HK-2 (cell line): ENCODE data around the gene LONRF3.
"Not testable (repeated sequence)": the region's sequence is repeated elsewhere in the genome, so short reads cannot be mapped to it uniquely, and the experiment has no call there.

Source experiments
- DNase-seq: peaks from one replicate; pipeline ENCODE4 v3.0.0-alpha.2; 2018; ENCODE audit not compliant: unreplicated experiment

The LONRF3 gene

GRCh38 chrX:118983513-118983912 lies 9.1 kb downstream of the LONRF3 start:
- DNase-seq, result no peak

DNA sequence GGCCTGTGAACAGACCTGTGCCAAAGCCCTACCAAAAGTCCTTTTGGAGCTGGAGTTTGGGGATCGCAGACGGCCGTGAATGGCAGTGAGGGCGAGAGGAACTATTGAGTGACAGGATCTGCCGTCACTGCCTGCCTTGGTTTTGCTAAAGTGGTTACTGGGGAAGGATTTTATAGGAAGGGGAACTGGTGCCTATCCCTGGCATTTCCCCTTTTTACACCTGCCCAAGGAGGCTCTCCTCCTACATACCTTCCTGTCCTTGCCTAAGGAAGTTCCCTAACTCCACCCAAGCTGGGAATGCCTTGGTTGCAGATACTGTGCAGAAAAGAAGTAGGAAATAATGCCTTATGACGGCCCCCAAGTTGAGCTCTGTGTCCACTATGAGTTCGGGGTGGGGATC lies 14.5 kb downstream of the LONRF3 start:
- DNase-seq, result no peak

GRCh38 chrX:118989886-118990285 lies 15.5 kb downstream of the LONRF3 start:
- DNase-seq, result no peak

DNA sequence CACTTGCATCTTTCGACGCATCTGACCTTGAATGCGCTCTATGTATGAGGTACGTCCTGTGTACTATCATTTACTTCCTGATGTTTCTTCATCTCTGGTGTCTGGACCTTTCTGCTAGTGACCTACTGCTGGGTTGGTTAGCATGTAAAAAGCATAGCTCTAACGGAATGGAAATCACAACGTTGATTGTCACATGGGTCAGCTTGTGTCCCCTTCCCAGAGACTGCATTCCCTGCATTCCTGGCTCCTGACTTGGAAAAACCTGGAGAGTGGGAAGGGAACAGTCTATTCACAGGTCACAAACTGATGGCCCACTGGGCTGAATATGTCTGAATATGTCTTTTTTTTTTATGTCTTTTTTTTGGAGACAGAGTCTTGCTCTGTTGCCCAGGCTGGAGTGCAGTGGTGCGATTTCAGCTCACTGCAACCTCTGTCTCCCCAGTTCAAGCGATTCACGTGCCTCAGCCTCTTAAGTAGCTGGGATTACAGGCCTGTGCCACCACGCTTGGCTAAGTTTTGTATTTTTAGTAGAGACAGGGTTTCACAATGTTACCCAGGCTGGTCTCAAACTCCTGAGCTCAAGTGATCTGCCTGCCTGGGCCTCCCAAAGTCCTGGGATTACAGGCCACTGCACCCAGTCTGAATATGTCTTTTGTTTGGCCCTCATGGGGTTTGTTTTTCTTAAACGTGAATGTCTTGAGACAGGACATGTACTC lies 16.3 kb downstream of the LONRF3 start:
- no peak for DNase-seq

DNA sequence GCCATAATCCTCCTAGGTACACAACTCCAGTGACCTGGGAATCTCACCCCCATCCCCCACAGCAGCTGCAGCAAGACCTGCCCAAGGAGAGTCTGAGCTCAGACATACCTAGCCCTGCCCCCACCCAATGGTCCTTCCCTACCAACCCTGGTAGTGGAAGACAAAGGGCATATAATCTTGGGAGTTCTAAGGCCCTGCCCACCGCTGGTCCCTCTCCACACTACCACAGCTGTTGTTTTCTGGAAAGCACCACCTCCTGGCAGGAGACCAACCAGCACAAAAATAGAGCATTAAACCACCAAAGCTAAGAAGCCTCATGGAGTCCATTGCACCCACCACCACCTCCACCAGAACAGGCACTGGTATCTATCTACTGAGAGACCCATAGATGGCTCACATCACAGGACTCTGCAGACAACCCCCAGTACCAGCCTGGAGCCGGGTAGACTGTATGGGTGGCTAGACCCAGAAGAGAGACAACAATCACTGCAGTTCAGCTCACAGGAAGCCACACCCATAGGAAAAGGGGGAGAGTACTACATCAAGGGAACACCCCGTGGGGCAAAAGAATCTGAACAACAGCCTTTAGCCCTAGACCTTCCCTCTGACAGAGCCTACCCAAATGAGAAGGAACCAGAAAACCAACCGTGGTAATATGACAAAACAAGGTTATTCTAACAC lies 18.2 kb downstream of the LONRF3 start:
- not testable (repeated sequence) for DNase-seq

DNA sequence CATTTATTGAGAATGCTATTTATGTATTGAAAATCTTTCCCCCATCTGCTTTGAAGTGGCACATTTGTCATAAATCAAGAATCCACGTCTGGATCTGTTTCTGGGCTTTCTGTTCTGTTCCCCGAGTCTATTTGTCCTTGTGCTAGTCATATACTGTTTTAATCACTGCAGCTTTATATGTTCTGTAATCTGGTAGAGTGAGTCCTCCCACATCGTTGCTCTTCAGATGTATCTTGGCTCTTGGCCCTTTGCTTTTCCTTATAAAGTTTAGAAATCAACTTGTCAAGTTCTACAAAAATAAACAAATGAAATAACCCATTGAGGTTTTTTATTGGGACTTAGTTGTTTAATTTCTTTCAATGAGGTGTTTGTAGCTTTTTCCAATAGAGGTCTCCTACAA lies 29.0 kb downstream of the LONRF3 start:
- no peak for DNase-seq

DNA sequence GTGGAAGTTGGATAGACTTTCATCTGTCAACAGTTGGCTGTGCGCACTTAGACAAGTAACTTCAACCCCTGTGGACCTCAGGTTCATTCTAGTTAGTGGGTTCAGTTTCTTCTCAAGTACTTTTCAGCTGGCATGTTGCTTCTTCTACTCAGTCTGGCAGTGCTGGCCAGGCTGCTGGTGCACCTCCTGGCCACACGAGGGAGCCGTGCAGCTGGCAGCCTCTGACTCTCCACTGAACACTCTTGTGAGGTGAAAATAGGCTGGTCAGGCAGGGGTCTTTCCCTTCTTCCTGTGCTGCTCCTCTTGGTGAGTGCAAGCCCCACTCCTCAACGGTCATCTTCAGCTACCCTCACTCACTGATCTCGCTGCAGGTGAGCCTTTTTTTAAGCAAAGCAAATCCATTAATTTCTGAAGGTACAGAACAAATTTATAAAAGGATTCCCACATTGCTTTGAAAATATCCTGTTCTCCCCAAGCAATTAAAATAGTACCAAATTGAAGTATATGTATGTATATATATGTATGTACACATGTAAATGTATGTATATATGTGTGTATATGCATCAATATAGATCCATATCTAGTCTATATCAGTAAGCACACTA lies 30.6 kb downstream of the LONRF3 start:
- peak; percentile 51 for DNase-seq

GRCh38 chrX:119007189-119007770 lies 32.9 kb downstream of the LONRF3 start:
- DNase-seq, result no peak

GRCh38 chrX:119008110-119008744 lies 33.8 kb downstream of the LONRF3 start:
- DNase-seq, result no peak

- no peak for DNase-seq
Measured at GRCh38 chrX:119009071-119009470, 34.7 kb downstream of the LONRF3 start.

DNA sequence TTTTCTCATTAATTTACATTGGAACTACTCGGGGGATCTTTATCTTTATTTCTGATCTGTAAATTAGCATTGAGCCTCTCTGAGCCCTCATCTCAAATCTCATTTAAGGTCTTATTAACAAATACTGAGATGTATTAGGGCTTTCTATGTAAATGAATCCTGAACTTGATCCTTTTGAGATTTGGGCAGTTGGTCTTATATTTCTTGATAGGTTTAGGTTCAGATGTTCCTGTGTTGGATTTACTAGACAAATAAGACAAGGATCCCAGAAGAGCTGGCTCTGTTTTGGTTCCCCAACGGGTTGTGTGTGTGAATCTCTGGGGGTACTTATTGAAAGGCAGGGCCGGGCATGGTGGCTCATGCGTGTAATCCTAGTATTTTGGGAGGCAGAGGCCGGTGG lies 36.1 kb downstream of the LONRF3 start:
- no peak for DNase-seq

DNA sequence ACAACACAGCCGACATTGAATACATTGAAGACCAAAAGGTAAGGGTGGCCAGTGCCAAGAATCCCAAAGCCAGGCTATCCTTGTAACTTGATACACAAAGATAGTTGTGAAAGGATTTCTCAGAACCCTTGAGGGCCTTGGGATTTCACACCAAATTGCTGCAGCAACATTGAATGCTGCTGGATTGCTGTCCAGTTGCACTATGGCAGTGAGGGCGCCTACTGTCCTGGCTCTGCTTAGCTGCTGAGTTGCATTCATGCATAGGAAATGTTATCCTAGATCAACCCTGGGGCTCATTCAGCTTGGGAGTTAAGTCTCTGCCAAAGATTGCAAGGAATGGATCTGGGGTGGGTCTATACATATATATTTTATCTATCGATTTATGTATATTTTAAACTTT lies 38.7 kb downstream of the LONRF3 start:
- no peak for DNase-seq

- DNase-seq, result peak; percentile 65
Measured at GRCh38 chrX:119015407-119016237, 41.2 kb downstream of the LONRF3 start.

DNA sequence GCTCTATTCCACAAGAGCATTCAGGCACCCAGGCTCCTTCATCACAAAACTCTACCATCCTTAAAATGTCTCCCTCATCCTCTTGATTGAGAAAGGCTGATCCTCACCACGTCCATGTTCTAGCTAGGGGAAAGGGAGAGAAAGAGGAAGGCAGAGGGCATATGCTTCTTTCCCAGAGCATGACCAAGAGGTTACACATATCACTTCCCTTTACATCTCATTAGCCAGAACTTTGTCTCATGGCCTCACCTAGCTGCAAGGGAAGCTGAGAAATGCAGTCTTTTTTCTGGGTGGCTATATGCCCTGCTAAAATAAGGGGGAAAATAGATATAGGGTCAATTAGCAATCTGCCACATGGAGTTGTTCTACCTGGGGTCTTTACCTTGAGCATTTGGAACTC lies 42.7 kb downstream of the LONRF3 start:
- no peak for DNase-seq

- DNase-seq, result no peak
Measured at GRCh38 chrX:119025900-119026299, 51.5 kb downstream of the LONRF3 start.

- DNase-seq, result not testable (repeated sequence)
Measured at GRCh38 chrX:119026344-119026743, 51.9 kb downstream of the LONRF3 start.

DNA sequence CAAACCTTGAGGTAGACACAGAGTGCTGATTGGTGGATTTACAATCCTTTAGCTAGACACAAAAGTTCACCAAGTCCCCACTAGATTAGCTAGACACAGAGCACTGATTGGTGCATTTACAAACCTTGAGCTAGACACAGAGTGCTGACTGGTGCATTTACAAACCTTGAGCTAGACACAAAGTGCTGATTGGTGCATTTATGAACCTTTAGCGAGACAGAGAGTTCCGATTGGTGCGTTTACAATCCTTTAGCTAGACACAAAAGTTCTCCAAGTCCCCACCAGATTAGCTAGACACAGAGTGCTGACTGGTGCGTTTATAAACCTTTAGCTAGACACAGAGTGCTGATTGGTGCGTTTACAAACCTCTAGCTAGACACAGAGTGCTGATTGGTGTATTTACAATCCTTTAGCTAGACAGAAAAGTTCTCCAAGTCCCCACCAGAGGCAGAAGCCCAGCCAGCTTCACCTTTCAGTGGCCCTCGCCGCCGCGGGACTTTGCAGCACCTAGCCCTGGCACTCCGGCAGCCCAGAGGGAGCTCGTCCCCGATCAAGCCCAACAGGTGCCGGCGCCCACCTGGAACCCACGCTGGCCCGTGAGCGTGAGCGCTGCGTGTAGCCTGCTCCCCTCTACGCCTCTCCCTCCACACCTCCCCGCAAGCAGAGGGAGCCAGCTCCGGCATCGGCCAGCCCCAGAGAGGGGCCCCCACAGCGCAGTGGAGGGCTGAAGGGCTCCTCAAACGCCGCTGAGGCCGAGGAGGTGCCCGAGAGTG lies 53.7 kb downstream of the LONRF3 start:
- DNase-seq, result not testable (repeated sequence)

DNA sequence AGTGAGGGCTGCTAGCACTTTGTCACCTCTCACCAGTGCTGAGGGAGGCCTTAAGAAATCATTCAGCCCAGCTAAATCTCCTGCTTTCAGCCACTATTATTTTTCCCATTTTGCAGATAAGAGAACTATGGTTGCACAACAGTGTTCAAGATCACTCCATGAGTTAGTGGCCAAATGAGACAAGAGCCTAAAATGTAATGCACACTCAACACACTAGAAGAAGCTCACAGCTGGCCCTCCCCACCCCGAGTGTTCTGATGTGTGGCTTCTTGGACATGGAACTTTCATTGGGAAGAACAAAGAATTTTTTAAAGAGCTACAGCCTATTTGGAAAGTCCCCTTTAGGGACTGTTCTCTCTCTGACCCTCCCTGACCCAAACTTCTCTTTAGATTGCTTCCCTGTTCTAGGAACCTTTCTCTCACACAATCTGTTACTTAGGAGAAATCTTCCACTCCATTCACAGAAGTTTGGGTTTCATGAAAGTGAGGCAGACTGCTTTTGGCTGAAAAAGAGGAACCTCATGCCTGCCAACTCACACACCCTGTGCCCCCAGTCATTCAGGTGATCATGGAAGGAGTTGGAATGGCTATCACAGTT lies 54.4 kb downstream of the LONRF3 start:
- no peak for DNase-seq

GRCh38 chrX:119029656-119030055 lies 55.2 kb downstream of the LONRF3 start:
- DNase-seq, result not testable (repeated sequence)

DNA sequence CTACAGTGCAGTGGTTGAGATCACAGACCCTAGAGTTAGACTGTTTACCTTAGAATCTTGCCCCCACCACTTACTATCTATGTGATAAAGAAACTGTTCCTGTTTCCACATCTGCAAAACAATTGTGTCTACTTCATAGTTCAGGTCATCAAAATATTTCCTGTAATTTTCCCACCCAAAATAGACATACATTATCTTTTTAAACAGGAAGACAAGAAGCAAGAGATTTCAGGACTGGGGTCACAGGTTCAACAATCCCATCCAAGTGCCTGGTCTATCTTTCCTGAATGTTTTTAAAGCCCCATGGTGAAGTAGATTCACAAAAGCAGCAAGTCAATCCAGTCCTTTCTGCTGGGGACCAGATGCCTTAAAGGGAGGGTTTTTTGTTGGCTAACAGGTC lies 56.6 kb downstream of the LONRF3 start:
- no peak for DNase-seq
